ENCODE data around the gene DHX36.

The DHX36 gene

DNA sequence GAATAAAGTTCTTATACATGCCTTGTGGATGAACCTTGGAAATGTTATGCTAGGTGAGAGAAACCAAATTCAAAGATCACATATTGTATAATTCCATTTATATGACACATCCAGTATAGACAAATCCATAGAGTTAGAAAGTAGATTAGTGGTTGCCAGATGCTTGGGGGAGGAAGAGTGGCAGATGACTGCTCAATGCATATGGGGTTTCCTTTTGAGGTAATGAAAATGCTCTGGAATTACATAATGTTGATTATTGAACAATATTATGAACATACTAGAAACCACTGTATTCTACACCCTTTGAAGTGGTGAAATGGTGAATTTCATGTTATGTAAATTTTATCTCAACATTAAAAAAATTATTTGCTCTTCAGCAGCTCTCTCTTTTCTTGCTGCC lies 100.8 kb downstream of the DHX36 start:
- peak; percentile 50 for DNase-seq

Measured in NCI-H82 (cell line).